ENCODE data around the gene USP34. TPM values are rescaled to one million over a fixed set of nuclear protein-coding genes. Genes with fewer than 3 reads are reported as not detected.
"Not testable (repeated sequence)": the region's sequence is repeated elsewhere in the genome, so short reads cannot be mapped to it uniquely, and the experiment has no call there.

USP34 gene
- total RNA-seq, 1 donor from 2014 or later: 75.5 TPM

DNA sequence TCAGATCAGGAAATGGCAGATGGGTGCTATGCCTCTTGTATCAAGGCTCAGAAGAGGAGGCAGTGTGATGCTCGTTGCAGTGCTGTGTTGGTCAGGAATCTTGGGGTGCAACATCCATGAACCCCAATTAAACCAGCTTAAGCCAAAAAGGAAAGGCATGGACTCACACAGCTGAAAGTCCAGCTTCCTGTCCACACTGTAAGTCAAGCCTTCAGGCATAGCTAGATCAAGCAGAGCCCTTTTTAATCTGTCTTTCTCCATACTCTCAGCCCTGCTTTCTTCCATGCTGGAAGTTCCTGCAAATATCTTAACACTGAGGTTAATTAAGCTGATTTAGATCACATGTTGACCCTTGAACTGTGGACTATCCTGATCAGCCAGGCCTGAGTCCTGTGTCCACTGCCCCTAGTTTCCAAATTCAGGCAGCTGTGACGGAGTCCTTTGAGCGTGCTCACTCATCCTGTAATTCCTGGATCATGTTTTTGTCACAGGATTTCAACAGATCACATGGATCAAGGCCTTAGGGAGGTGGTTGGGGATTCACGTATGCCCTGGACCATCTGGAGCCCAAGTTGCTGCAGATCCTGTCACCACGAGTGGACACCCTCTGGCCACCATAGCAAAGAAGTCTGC is 313.4 kb downstream of the USP34 start:
- no peak for DNase-seq (ENCODE audit: low read depth in 2 of 2)

DNA sequence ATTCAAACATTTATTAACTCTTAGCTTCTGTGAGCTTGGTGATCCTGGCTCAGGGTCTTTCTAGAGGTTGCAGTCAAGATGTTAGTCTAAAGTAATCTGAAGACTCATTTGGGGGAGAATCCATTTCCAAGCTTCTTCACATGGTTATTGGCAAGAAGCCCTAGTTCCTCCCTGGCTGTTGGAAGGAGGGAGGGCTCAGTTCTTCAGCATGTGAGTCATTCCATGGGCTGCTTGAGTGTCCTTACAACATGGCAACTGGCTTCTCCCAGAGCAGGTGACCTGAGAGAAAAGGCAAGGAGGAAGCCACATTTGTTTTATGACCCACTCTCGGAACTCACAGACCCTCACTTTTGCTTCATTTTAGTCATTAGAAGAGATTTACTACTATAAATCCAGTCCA is 319.5 kb downstream of the USP34 start:
- DNase-seq (ENCODE audit: low read depth in 2 of 2): no peak

DNA sequence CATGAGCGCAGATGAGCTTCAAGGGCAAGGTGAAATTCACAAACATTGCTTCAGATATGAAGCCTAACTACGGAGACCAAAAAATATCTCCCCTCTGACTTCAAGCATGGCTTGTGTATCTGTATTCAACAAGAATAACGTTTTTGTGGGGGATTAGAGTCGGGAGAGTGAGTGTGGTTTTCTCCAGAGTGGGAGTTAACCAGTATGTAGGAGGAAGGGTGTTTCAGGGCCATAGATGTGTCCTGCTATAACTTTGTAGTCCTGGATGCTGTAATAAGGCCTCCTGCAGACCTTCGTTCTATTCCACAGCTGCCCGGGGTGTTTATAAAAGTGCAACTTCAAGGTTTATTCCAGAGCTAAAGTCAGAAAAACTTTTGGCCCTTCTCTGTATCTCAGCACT is 321.8 kb downstream of the USP34 start:
- no peak for DNase-seq (ENCODE audit: low read depth in 2 of 2)

DNA sequence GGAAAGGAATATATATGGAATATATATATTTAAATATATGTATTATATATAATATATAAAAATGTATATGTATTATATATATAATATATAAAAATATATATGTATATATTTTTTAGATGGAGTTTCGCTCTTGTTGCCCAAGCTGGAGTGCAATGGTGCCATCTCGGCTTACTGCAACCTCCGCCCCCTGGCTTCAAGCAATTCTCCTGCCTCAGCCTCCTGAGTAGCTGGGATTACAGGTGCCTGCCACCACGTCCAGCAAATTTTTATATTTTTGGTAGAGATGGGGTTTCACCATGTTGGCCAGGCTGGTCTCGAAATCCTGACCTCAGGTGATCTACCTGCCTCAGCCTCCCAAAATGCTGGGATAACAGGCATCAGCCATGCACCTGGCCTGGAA is 322.8 kb downstream of the USP34 start:
- not testable (repeated sequence) for DNase-seq (ENCODE audit: low read depth in 2 of 2)

DNA sequence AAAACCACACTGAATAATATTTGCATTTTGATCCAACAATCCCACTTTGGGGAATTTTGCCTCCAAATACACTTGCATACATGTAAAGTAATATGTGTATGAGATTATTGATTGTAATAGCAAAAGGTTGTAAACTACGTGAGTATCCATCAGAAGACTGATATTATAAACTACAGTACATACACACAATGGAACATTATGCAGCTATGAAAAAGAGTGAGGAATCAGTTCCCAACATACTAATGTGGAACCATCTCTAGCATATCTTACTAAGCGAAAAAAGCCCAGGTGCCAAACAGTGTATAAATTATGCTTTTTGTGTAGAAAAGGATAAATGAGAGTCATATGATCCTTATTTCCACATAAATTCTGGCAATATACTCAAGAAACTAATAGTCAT is 324.9 kb downstream of the USP34 start:
- no peak for DNase-seq (ENCODE audit: low read depth in 2 of 2)

DNA sequence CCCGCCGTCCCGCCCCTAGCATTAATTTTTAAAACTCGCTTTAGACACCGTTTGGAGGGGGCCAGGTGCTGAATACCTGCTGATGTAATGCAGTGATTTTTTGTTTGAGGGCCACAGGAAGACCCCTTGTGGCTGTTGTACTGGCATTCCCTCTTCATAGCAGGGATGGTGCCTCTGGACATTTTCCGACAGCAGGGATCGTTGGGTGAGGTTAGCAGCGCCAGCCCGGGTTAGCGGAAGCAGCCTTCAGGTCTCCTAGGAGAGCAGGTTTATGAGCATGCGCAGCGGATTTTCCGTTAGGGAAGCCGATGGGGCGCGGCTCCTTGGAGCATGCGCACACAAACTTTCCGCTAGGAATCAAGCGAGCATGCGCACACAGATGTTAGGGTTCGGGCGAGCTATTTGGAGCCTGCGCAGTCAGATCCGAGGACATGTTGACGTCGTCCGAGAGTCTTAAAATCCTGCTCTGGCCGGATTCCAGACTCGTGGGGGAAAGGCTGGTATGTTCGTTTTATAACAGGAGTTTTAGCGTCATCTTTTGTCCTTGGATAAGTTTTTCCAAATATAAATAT is 326.1 kb downstream of the USP34 start:
- DNase-seq (ENCODE audit: low read depth in 2 of 2): peak; percentile 96

DNA sequence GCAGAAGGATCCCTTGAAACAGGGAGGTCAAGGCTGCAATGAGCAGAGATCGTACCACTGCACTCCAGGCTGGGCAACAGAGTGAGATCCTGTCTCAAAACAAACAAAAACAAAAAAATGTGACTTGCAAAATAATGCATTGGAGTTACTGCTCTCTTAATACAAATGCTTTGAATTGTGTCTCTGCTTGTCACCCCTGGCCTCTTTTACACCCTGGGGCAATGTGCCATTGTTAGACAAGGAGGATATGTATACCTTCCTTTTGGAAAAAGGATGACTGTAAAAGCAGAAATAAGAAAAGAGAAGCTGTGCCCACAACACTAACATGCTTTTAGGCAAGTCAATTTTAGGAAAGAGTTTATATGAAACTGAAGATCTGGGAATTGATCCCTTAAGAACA is 329.7 kb downstream of the USP34 start:
- DNase-seq (ENCODE audit: low read depth in 2 of 2): no peak

DNA sequence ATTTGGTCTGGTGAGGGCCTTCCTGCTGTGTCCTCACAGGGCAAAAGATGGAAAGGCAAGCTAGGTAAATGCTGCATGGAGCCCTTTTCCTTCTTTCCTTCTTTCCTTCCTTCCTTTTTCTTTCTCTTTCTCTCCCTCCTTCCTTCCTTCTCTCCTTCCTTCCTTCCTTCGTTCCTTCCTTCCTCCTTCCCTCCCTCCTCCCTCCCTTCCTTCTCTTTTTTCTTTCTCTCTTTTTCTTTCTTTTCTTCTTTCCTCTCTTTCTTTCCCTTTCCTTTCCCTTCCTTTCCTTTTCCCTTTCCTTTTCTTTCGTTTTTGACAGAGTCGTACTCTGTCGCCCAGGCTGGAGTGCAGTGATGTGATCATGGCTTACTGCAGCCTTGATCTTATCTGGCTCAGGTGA is 332.0 kb downstream of the USP34 start:
- DNase-seq (ENCODE audit: low read depth in 2 of 2): no peak

Other genes starting within 250 kb of the USP34 start
- 139 and 189 TPM in 2 replicates for gene XPO1, start 67.3 kb upstream of the USP34 start, total RNA-seq